Mesendoderm (in vitro differentiated cells): ENCODE measurements around the gene TOP2B.

ENCODE experiments used
- DNase-seq: peaks from one replicate; pipeline ENCODE4 v3.0.0; 2013
- H2AK5ac ChIP-seq: 2 replicates; pipeline ENCODE4 v1.6.1; 2013; ENCODE audit warnings: low read length, inconsistent platforms
- H2BK120ac ChIP-seq: 2 replicates; pipeline ENCODE4 v1.6.1; 2013; ENCODE audit warnings: low read depth, mild to moderate bottlenecking, low read length, moderate library complexity, mixed read lengths
- H2BK15ac ChIP-seq: replicated peaks from 2 replicates; pipeline ENCODE4 v1.6.1; 2013; ENCODE audit warnings: low read depth, mild to moderate bottlenecking, moderate library complexity
- H2BK5ac ChIP-seq: 2 replicates; pipeline ENCODE4 v1.6.1; 2013; ENCODE audit warnings: low read length, inconsistent platforms
- H3K18ac ChIP-seq: 2 replicates; pipeline ENCODE4 v1.6.1; 2013; ENCODE audit warnings: mild to moderate bottlenecking, low read length, mixed read lengths
- H3K23ac ChIP-seq: one replicate; pipeline ENCODE4 v1.6.1; 2013; ENCODE audit warnings: low read length
- H3K27ac ChIP-seq: 2 replicates; pipeline ENCODE4 v1.5.1; 2013; ENCODE audit warnings: low read depth, mild to moderate bottlenecking, inconsistent platforms, low read length, moderate library complexity
- H3K27me3 ChIP-seq: 2 replicates; pipeline ENCODE4 v1.6.1; 2013; ENCODE audit warnings: low read length, control low read depth, mild to moderate bottlenecking, inconsistent platforms; ENCODE audit not compliant: insufficient read depth, poor library complexity
- H3K36me3 ChIP-seq: 2 replicates; pipeline ENCODE4 v1.6.1; 2013; ENCODE audit warnings: low read length, inconsistent platforms; ENCODE audit not compliant: control insufficient read depth, insufficient read depth
- H3K4ac ChIP-seq: one replicate; pipeline ENCODE4 v1.6.1; 2013; ENCODE audit warnings: low read depth, mild to moderate bottlenecking, low read length, moderate library complexity
- H3K4me1 ChIP-seq: 2 replicates; pipeline ENCODE4 v1.6.1; 2013; ENCODE audit warnings: low read depth, low read length, inconsistent platforms; ENCODE audit not compliant: control insufficient read depth
- H3K4me2 ChIP-seq: 2 replicates; pipeline ENCODE4 v1.6.1; 2013; ENCODE audit warnings: low read length
- H3K4me3 ChIP-seq: 2 replicates; pipeline ENCODE4 v1.5.1; 2013; ENCODE audit warnings: mild to moderate bottlenecking, low read length
- H3K56ac ChIP-seq: one replicate; pipeline ENCODE4 v1.6.1; 2013; ENCODE audit warnings: low read length
- H3K79me1 ChIP-seq: 2 replicates; pipeline ENCODE4 v1.6.1; 2013; ENCODE audit warnings: low read length, inconsistent platforms
- H3K79me2 ChIP-seq: 2 replicates; pipeline ENCODE4 v1.6.1; 2013; ENCODE audit warnings: mild to moderate bottlenecking, low read length; ENCODE audit not compliant: control insufficient read depth, insufficient read depth
- H3K9ac ChIP-seq: 2 replicates; pipeline ENCODE4 v1.6.1; 2013; ENCODE audit warnings: low read length, inconsistent platforms
- H4K5ac ChIP-seq: one replicate; pipeline ENCODE4 v1.6.1; 2013; ENCODE audit warnings: low read length
- H4K8ac ChIP-seq: one replicate; pipeline ENCODE4 v1.6.1; 2013; ENCODE audit warnings: low read depth, mild to moderate bottlenecking, control low read depth, low read length, moderate library complexity
- WGBS: extraction: QIAGEN DNeasy Blood & Tissue Kit; methylation state at CpG from one replicate; pipeline ENCODE4 v1.1.7; 2013; ENCODE audit warnings: low lambda C conversion rate, missing lambda C conversion rate; ENCODE audit not compliant: insufficient coverage; ENCODE audit errors: extremely low coverage; 5-methylcytosine and 5-hydroxymethylcytosine counted together

Gene TOP2B

DNA sequence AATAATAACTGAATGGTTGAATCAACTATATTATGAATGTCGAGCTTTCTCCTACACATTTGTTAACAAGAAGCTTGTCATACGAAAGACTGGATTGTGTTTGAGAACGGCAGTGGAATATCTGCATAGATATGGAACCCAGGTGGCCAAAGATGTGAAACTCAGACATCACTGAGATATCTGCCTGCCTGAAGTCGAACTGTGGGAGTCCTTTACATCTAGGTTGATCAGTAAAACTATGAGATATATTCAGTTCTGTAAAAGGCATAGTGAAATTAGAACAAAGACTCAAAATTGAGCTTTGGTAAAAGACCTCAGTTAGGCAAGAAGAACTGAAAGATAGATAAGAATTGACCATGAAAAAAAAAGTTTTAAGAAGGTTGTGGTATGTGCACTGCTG lies 41.5 kb upstream of the TOP2B start:
- no peak overlapping the region for H2BK5ac ChIP-seq
- no peaks in the 10 kb centered on the region for H3K79me1 ChIP-seq
- no peak overlapping the region for H3K27ac ChIP-seq
- H4K8ac ChIP-seq = no peak overlapping the region
- no peaks in the 10 kb centered on the region for H3K27me3 ChIP-seq
- H2AK5ac ChIP-seq = no peak overlapping the region
- DNase-seq = no peak
- no peak overlapping the region for H2BK15ac ChIP-seq
- H3K56ac ChIP-seq = no peak overlapping the region
- H3K23ac ChIP-seq = no peak overlapping the region
- no peaks in the 10 kb centered on the region for H3K36me3 ChIP-seq
- H3K4me2 ChIP-seq = no peak overlapping the region
- no CpG with 5 or more reads among the region's 4 CpGs for WGBS
- no peak overlapping the region for H4K5ac ChIP-seq
- no peak overlapping the region for H3K9ac ChIP-seq
- H3K4me3 ChIP-seq = no peak overlapping the region
- H2BK120ac ChIP-seq = no peak overlapping the region
- no peak overlapping the region for H3K4ac ChIP-seq
- no peaks in the 10 kb centered on the region for H3K79me2 ChIP-seq
- H3K18ac ChIP-seq = no peak overlapping the region
- no peaks in the 10 kb centered on the region for H3K4me1 ChIP-seq

DNA sequence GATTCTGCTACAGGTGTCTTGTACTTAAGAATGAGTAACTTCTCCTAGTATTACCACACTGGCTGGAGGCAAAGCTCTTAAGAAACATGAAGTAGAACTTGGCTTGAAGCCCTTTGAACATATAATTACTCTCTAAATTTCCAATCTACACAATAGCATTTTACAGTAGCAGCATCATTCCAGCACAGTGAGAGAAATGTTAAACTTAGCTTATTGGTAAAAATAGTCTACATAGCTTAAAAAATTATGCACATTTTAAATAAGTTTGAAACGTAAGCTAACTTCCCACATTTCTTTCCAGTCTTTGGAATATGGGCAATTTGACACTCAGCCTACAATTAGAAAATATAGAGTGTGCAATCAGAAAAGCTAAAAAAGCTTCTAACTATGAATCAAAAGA lies 32.8 kb upstream of the TOP2B start:
- Histone ChIP-seq H3K27ac (no peak overlapping the region), H3K4me3 (no peak overlapping the region), H2BK5ac (no peak overlapping the region), H3K4me1 (no peaks in the 10 kb centered on the region), H2BK120ac (no peak overlapping the region), H2BK15ac (no peak overlapping the region), H3K36me3 (no peaks in the 10 kb centered on the region), H3K56ac (no peak overlapping the region), H3K23ac (no peak overlapping the region), H3K4ac (no peak overlapping the region), H3K9ac (no peak overlapping the region), H3K27me3 (no peaks in the 10 kb centered on the region), H4K5ac (no peak overlapping the region), H3K79me1 (no peaks in the 10 kb centered on the region), H4K8ac (no peak overlapping the region), H3K4me2 (no peak overlapping the region), H2AK5ac (no peak overlapping the region), H3K18ac (no peak overlapping the region), H3K79me2 (no peaks in the 10 kb centered on the region)
- DNase-seq = no peak
- no CpG with 5 or more reads among the region's 1 CpG for WGBS

DNA sequence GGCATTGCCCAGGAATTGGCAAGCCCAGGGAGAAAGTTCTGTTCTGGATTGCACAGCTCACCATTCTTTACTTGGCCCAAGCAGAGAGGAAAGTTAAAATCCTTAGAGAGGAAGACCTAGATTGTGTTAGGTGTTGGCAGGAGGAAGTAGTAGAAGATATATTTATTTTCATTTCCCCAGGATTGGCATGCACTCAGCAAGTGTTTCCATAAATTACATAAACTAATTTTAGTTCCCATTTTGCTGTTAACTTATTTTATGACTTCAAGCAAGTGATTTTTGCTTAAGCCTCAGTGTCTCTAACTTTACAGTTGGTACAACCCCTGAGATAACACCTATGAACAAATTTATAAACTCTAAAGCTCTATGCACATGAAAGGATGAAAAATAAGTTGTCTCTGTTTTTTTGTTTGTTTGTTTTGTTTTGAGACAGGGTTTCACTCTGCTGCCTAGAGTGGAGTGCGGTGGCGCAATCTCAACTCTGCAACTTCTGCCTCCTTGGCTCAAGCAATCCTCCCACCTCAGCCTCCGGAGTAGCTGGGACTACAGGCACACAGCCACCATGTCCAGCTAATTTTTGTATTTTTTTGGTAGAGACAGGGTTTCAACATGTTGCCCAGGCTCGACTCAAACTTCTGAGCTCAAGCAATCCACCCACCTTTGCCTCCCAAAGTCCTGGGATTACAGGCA lies 31.2 kb upstream of the TOP2B start:
- no peaks in the 10 kb centered on the region for H3K4me1 ChIP-seq
- no peaks in the 10 kb centered on the region for H3K79me1 ChIP-seq
- no peaks in the 10 kb centered on the region for H3K36me3 ChIP-seq
- H3K9ac ChIP-seq = no peak overlapping the region
- no peak overlapping the region for H3K4ac ChIP-seq
- no peak overlapping the region for H4K8ac ChIP-seq
- H2BK15ac ChIP-seq = no peak overlapping the region
- no peak overlapping the region for H3K23ac ChIP-seq
- no CpG with 5 or more reads among the region's 4 CpGs for WGBS
- no peak overlapping the region for H4K5ac ChIP-seq
- no peak for DNase-seq
- no peaks in the 10 kb centered on the region for H3K79me2 ChIP-seq
- no peak overlapping the region for H2AK5ac ChIP-seq
- H3K27ac ChIP-seq = no peak overlapping the region
- H3K4me3 ChIP-seq = no peak overlapping the region
- no peak overlapping the region for H2BK120ac ChIP-seq
- H3K27me3 ChIP-seq = no peaks in the 10 kb centered on the region
- no peak overlapping the region for H3K18ac ChIP-seq
- H3K56ac ChIP-seq = no peak overlapping the region
- no peak overlapping the region for H3K4me2 ChIP-seq
- H2BK5ac ChIP-seq = no peak overlapping the region

DNA sequence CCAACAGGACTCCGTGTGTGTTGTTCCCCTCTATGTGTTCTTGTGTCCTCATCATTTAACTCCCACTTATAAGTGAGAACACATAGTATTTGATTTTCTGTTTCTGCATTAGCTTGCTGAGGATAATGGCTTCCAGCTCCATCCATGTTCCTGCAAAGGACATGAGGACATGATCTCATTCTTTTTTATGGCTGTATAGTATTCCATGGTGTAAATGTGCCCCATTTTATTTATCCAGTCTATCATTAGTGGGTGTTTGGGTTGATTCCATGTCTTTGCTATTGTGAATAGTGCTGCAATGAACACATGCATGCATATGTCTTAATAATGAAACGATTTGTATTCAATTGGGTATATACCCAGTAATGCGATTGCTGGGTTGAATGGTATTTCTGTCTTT lies 28.5 kb upstream of the TOP2B start:
- no peak overlapping the region for H4K5ac ChIP-seq
- no peaks in the 10 kb centered on the region for H3K79me1 ChIP-seq
- WGBS = no CpG with 5 or more reads among the region's 3 CpGs
- H3K18ac ChIP-seq = no peak overlapping the region
- no peak overlapping the region for H2BK15ac ChIP-seq
- H2BK120ac ChIP-seq = no peak overlapping the region
- no peak for DNase-seq
- H3K36me3 ChIP-seq = no peaks in the 10 kb centered on the region
- H3K9ac ChIP-seq = no peak overlapping the region
- H2BK5ac ChIP-seq = no peak overlapping the region
- no peak overlapping the region for H2AK5ac ChIP-seq
- no peaks in the 10 kb centered on the region for H3K27me3 ChIP-seq
- no peak overlapping the region for H3K4me2 ChIP-seq
- H3K4me1 ChIP-seq = no peaks in the 10 kb centered on the region
- no peak overlapping the region for H4K8ac ChIP-seq
- H3K27ac ChIP-seq = no peak overlapping the region
- H3K4me3 ChIP-seq = no peak overlapping the region
- H3K4ac ChIP-seq = no peak overlapping the region
- H3K23ac ChIP-seq = no peak overlapping the region
- no peaks in the 10 kb centered on the region for H3K79me2 ChIP-seq
- no peak overlapping the region for H3K56ac ChIP-seq

DNA sequence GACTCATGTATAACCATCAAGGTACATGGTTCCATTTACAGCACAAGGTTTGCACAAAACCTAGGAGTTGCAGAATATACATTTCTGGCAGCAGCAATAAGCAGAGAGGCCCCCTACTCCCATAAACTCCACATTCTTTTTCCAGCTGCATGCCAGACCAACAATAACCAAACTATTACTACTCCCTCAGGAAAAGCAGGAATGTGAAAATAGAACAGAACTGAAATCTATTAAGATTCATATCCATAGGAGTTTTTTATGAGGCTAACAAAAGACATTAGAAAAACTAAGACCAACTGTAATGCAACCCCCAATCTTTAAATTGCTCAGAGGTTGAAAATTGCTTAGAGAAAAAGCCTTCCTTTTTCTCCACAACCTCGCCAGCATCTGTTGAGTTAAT lies 27.6 kb upstream of the TOP2B start:
- no peak for DNase-seq
- Histone ChIP-seq H3K9ac (no peak overlapping the region), H3K36me3 (no peaks in the 10 kb centered on the region), H3K56ac (no peak overlapping the region), H2BK5ac (no peak overlapping the region), H2BK120ac (no peak overlapping the region), H3K27me3 (no peaks in the 10 kb centered on the region), H3K79me1 (no peaks in the 10 kb centered on the region), H3K18ac (no peak overlapping the region), H3K4me2 (no peak overlapping the region), H2AK5ac (no peak overlapping the region), H3K27ac (no peak overlapping the region), H3K4me1 (no peaks in the 10 kb centered on the region), H4K5ac (no peak overlapping the region), H3K4ac (no peak overlapping the region), H4K8ac (no peak overlapping the region), H3K79me2 (no peaks in the 10 kb centered on the region), H3K4me3 (no peak overlapping the region), H3K23ac (no peak overlapping the region), H2BK15ac (no peak overlapping the region)
- no CpG with 5 or more reads among the region's 1 CpG for WGBS
